Mesendoderm (in vitro differentiated cells): Measurements from ENCODE around the gene SNAPC3.

Experiments used
- DNase-seq: peaks from one replicate; pipeline ENCODE4 v3.0.0; 2013
- H2AK5ac ChIP-seq: 2 replicates; pipeline ENCODE4 v1.6.1; 2013; ENCODE audit warnings: low read length, inconsistent platforms
- H2BK120ac ChIP-seq: 2 replicates; pipeline ENCODE4 v1.6.1; 2013; ENCODE audit warnings: low read depth, mild to moderate bottlenecking, low read length, moderate library complexity, mixed read lengths
- H2BK15ac ChIP-seq: replicated peaks from 2 replicates; pipeline ENCODE4 v1.6.1; 2013; ENCODE audit warnings: low read depth, mild to moderate bottlenecking, moderate library complexity
- H2BK5ac ChIP-seq: 2 replicates; pipeline ENCODE4 v1.6.1; 2013; ENCODE audit warnings: low read length, inconsistent platforms
- H3K18ac ChIP-seq: 2 replicates; pipeline ENCODE4 v1.6.1; 2013; ENCODE audit warnings: mild to moderate bottlenecking, low read length, mixed read lengths
- H3K23ac ChIP-seq: one replicate; pipeline ENCODE4 v1.6.1; 2013; ENCODE audit warnings: low read length
- H3K27ac ChIP-seq: 2 replicates; pipeline ENCODE4 v1.5.1; 2013; ENCODE audit warnings: low read depth, mild to moderate bottlenecking, inconsistent platforms, low read length, moderate library complexity
- H3K27me3 ChIP-seq: 2 replicates; pipeline ENCODE4 v1.6.1; 2013; ENCODE audit warnings: low read length, control low read depth, mild to moderate bottlenecking, inconsistent platforms; ENCODE audit not compliant: insufficient read depth, poor library complexity
- H3K36me3 ChIP-seq: 2 replicates; pipeline ENCODE4 v1.6.1; 2013; ENCODE audit warnings: low read length, inconsistent platforms; ENCODE audit not compliant: control insufficient read depth, insufficient read depth
- H3K4ac ChIP-seq: one replicate; pipeline ENCODE4 v1.6.1; 2013; ENCODE audit warnings: low read depth, mild to moderate bottlenecking, low read length, moderate library complexity
- H3K4me1 ChIP-seq: 2 replicates; pipeline ENCODE4 v1.6.1; 2013; ENCODE audit warnings: low read depth, low read length, inconsistent platforms; ENCODE audit not compliant: control insufficient read depth
- H3K4me2 ChIP-seq: 2 replicates; pipeline ENCODE4 v1.6.1; 2013; ENCODE audit warnings: low read length
- H3K4me3 ChIP-seq: 2 replicates; pipeline ENCODE4 v1.5.1; 2013; ENCODE audit warnings: mild to moderate bottlenecking, low read length
- H3K56ac ChIP-seq: one replicate; pipeline ENCODE4 v1.6.1; 2013; ENCODE audit warnings: low read length
- H3K79me1 ChIP-seq: 2 replicates; pipeline ENCODE4 v1.6.1; 2013; ENCODE audit warnings: low read length, inconsistent platforms
- H3K79me2 ChIP-seq: 2 replicates; pipeline ENCODE4 v1.6.1; 2013; ENCODE audit warnings: mild to moderate bottlenecking, low read length; ENCODE audit not compliant: control insufficient read depth, insufficient read depth
- H3K9ac ChIP-seq: 2 replicates; pipeline ENCODE4 v1.6.1; 2013; ENCODE audit warnings: low read length, inconsistent platforms
- H4K5ac ChIP-seq: one replicate; pipeline ENCODE4 v1.6.1; 2013; ENCODE audit warnings: low read length
- H4K8ac ChIP-seq: one replicate; pipeline ENCODE4 v1.6.1; 2013; ENCODE audit warnings: low read depth, mild to moderate bottlenecking, control low read depth, low read length, moderate library complexity
- WGBS: extraction: QIAGEN DNeasy Blood & Tissue Kit; methylation state at CpG from one replicate; pipeline ENCODE4 v1.1.7; 2013; ENCODE audit warnings: low lambda C conversion rate, missing lambda C conversion rate; ENCODE audit not compliant: insufficient coverage; ENCODE audit errors: extremely low coverage; 5-methylcytosine and 5-hydroxymethylcytosine counted together

SNAPC3 gene

DNA sequence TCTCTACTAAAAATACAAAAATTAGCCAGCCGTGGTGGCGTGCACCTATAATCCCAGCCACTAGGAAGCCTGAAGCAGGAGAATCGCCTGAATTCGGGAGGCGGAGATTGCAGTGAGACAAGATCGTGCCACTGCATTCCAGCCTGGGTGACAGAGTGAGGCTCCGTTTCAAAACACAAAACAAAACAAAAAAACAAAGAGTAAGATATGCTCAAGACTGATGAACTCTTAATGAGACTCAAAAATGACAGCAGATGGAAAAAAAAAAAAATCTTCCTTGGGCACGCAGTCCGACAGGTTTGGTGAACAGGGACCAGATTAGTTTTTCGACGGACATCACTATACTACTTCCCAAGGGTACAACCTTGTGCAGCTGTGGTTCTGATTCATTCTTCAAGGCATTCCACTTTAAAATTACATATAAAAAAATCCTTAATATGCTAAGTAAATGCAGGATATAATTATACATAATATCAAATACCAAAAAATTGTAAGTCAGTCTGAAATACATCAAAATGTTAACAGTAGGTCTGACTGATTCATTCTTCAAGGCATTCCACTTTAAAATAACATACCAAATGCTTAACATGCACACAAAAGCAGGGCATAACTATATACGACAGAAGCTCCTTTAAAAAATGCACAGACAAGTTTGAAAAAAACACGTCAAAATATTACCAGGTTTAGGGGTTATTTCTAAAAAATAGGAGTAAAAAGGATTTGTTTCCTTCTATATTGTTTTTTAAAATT is 75.7 kb downstream of the SNAPC3 start:
- no peak for DNase-seq
- no peaks in the 10 kb centered on the region for H3K27me3 ChIP-seq
- H3K9ac ChIP-seq, result no peak overlapping the region
- no peak overlapping the region for H3K27ac ChIP-seq
- no peak overlapping the region for H3K4ac ChIP-seq
- no peak overlapping the region for H4K5ac ChIP-seq
- H2BK15ac ChIP-seq, result no peak overlapping the region
- H2BK5ac ChIP-seq, result no peak overlapping the region
- no peak overlapping the region for H3K56ac ChIP-seq
- H3K4me1 ChIP-seq, result no peaks in the 10 kb centered on the region
- H3K4me3 ChIP-seq, result no peak overlapping the region
- H3K23ac ChIP-seq, result no peak overlapping the region
- WGBS, result no CpG with 5 or more reads among the region's 13 CpGs
- H4K8ac ChIP-seq, result no peak overlapping the region
- H2BK120ac ChIP-seq, result no peak overlapping the region
- H3K18ac ChIP-seq, result no peak overlapping the region
- no peak overlapping the region for H2AK5ac ChIP-seq
- no peak overlapping the region for H3K4me2 ChIP-seq
- no peaks in the 10 kb centered on the region for H3K36me3 ChIP-seq
- H3K79me2 ChIP-seq, result peaks cover 30% of the 10 kb centered on the region
- peaks cover 5% of the 10 kb centered on the region for H3K79me1 ChIP-seq

DNA sequence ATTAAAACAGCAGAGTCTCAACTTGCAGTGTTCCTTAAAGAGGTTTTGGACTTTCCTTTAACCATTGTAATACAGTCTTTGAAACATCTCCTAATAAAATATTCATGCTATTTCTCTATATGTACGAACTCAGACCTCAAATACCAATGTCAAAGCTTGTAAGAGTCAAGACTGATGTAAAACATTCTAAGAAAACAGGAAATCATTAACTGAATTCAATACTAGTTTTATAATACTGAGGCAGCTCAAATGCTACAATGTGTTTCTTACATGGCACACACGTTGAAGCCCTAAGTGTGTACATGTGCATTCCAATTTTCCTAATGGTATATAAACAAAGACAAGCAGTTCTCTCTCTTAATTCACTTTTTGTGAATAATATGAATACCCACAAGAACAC is 76.5 kb downstream of the SNAPC3 start:
- Histone ChIP-seq H3K4me1 (no peaks in the 10 kb centered on the region), H4K8ac (no peak overlapping the region), H3K4me3 (no peak overlapping the region), H3K36me3 (no peaks in the 10 kb centered on the region), H3K79me2 (peaks cover 30% of the 10 kb centered on the region), H3K27ac (no peak overlapping the region), H3K4me2 (no peak overlapping the region), H3K23ac (no peak overlapping the region), H3K4ac (no peak overlapping the region), H3K79me1 (peaks cover 2% of the 10 kb centered on the region), H3K56ac (no peak overlapping the region), H4K5ac (no peak overlapping the region), H2BK120ac (no peak overlapping the region), H2BK15ac (no peak overlapping the region), H2AK5ac (no peak overlapping the region), H3K18ac (no peak overlapping the region), H2BK5ac (no peak overlapping the region), H3K9ac (no peak overlapping the region), H3K27me3 (no peaks in the 10 kb centered on the region)
- no CpG with 5 or more reads among the region's 2 CpGs for WGBS
- DNase-seq, result no peak

DNA sequence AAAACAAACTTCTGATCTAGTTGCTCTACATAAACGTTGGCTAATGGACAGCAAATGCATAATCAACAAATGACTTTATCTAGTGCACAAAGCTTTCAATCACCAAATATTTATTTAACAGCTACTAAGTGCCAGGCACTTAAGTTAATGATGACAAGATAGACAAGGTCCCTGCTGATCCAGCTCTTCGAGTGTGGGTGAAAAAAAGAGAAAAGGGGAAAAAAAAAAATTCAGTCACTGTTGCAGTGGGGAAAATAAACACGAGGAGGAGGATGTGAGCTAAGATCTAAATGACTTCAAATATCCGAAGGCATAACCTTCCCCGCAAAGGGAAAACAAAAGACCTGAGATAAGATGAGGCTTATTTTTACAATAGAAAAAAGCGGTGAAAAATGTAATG is 78.5 kb downstream of the SNAPC3 start:
- no peak overlapping the region for H2BK5ac ChIP-seq
- no peak overlapping the region for H4K8ac ChIP-seq
- 100% methylated on average over 1 of the region's 6 CpGs for WGBS

DNA sequence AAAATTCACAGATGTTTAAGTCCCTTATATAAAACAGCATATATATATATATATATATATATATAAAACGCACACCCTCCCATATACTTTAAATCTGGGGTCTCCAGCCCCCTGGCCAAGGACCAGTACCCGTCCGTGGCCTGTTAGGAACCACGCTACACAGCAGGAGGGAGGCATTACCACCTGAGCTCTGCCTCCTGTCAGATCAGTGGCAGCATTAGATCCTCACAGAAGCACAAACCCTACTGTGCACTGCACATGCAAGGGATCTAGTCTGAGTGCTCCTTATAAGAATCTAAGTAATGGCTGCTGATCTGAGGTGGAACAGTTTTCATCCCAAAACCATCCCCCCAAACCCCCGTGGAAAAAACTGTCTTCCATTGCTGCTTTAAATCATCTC is 79.1 kb downstream of the SNAPC3 start:
- H3K79me2 ChIP-seq, result peaks cover 38% of the 10 kb centered on the region
- H3K56ac ChIP-seq, result no peak overlapping the region
- H4K5ac ChIP-seq, result no peak overlapping the region
- H3K4me3 ChIP-seq, result no peak overlapping the region
- no peak overlapping the region for H3K18ac ChIP-seq
- no peak overlapping the region for H3K4me2 ChIP-seq
- no peak overlapping the region for H3K9ac ChIP-seq
- no peak overlapping the region for H2AK5ac ChIP-seq
- WGBS, result no CpG with 5 or more reads among the region's 5 CpGs
- peaks cover 4% of the 10 kb centered on the region for H3K36me3 ChIP-seq
- no peaks in the 10 kb centered on the region for H3K27me3 ChIP-seq
- H3K79me1 ChIP-seq, result peaks cover 4% of the 10 kb centered on the region
- H3K27ac ChIP-seq, result no peak overlapping the region
- H2BK15ac ChIP-seq, result no peak overlapping the region
- H2BK5ac ChIP-seq, result no peak overlapping the region
- H3K23ac ChIP-seq, result no peak overlapping the region
- no peak for DNase-seq
- H2BK120ac ChIP-seq, result no peak overlapping the region
- no peak overlapping the region for H4K8ac ChIP-seq
- no peak overlapping the region for H3K4ac ChIP-seq
- no peaks in the 10 kb centered on the region for H3K4me1 ChIP-seq

More for the DNA sequence above, 78.5 kb downstream of the SNAPC3 start:
- Histone ChIP-seq H3K4ac (no peak overlapping the region), H4K5ac (no peak overlapping the region), H3K36me3 (peaks cover 4% of the 10 kb centered on the region), H3K56ac (no peak overlapping the region), H3K4me1 (no peaks in the 10 kb centered on the region), H2AK5ac (no peak overlapping the region), H3K23ac (no peak overlapping the region), H3K27ac (no peak overlapping the region), H3K79me2 (peaks cover 34% of the 10 kb centered on the region), H3K18ac (no peak overlapping the region), H3K9ac (no peak overlapping the region), H2BK120ac (no peak overlapping the region), H3K79me1 (peaks cover 4% of the 10 kb centered on the region), H3K4me3 (no peak overlapping the region), H2BK15ac (no peak overlapping the region), H3K27me3 (no peaks in the 10 kb centered on the region), H3K4me2 (no peak overlapping the region)
- DNase-seq, result no peak

DNA sequence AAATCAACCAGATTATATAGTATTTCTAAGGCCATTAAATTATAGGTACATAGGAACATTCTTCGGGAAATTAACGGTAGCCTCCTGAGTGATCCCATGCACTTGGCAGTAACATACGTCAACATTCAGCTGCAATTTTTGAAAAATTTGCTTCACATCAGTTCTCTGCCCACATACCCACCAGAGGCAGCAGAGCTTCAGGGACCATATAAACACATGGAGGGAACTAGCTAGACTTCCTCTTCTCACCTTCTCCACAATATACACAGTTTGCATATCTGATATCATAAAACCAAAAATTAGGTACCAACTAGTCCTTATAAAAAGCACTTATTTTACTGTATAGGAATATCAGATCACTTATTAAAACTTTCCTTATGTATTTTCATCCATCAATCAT is 83.2 kb downstream of the SNAPC3 start:
- Histone ChIP-seq H3K4me3 (no peak overlapping the region), H3K36me3 (peaks cover 4% of the 10 kb centered on the region)
- no CpG with 5 or more reads among the region's 3 CpGs for WGBS

More for the DNA sequence above, 83.2 kb downstream of the SNAPC3 start:
- Histone ChIP-seq H3K4me2 (no peak overlapping the region), H3K56ac (no peak overlapping the region), H4K5ac (no peak overlapping the region), H4K8ac (no peak overlapping the region), H3K27me3 (no peaks in the 10 kb centered on the region), H3K4ac (no peak overlapping the region), H3K79me2 (peaks cover 53% of the 10 kb centered on the region), H2BK5ac (no peak overlapping the region), H3K79me1 (peaks cover 8% of the 10 kb centered on the region), H3K27ac (no peak overlapping the region), H2BK120ac (no peak overlapping the region), H2BK15ac (no peak overlapping the region), H3K9ac (no peak overlapping the region), H2AK5ac (no peak overlapping the region), H3K4me1 (peaks cover 2% of the 10 kb centered on the region), H3K23ac (no peak overlapping the region), H3K18ac (no peak overlapping the region)
- DNase-seq, result no peak
